ENCODE measurements around the gene NOL3. TPM values are rescaled to one million over a fixed set of nuclear protein-coding genes. Genes with fewer than 3 reads are reported as not detected.

Gene NOL3
- total and polyA plus RNA-seq, 9 of the 15 experiments (the other 6 are each of a cell fraction or from before 2014, with no cell fraction given): 0.45 to 14.0 (median 5.4) TPM

DNA sequence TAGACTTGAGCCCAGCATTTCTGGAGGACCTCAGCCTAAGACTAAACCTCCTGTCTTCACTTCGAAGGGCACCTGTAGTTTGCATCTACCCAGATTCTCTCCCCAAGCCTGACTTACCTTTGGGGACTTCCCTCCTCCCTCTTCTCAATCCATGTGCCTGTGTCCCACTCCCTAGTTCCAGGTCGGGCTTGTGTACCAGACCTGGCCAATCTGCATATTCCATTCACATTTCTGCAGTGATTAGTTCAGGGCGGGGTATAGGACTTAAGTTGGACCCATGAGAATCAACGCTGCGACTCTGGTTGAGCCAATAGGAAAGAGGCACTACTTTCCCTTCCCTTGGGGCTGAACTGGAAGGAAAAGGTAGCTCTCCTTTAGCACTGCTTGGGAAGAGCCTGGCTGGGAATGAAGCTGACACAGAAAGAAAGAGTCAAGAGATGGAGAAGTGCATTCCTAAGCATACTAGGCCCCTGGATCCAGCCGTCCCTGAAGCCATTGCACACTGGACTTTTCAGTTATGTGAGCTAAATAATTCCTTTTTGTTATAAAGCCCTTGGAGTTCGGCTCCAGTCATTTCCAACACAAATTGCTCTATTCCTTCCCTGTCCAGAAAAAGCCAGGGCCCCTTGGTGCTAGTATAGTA lies 13.1 kb upstream of the NOL3 start:
- ATAC-seq (no peak), FAIRE-seq (peak; percentile 42), DNase-seq (ENCODE audit: extremely low read depth in 1 of 4, low spot score in 3 of 4) (no peak)
- TF ChIP-seq, protein P1, sequence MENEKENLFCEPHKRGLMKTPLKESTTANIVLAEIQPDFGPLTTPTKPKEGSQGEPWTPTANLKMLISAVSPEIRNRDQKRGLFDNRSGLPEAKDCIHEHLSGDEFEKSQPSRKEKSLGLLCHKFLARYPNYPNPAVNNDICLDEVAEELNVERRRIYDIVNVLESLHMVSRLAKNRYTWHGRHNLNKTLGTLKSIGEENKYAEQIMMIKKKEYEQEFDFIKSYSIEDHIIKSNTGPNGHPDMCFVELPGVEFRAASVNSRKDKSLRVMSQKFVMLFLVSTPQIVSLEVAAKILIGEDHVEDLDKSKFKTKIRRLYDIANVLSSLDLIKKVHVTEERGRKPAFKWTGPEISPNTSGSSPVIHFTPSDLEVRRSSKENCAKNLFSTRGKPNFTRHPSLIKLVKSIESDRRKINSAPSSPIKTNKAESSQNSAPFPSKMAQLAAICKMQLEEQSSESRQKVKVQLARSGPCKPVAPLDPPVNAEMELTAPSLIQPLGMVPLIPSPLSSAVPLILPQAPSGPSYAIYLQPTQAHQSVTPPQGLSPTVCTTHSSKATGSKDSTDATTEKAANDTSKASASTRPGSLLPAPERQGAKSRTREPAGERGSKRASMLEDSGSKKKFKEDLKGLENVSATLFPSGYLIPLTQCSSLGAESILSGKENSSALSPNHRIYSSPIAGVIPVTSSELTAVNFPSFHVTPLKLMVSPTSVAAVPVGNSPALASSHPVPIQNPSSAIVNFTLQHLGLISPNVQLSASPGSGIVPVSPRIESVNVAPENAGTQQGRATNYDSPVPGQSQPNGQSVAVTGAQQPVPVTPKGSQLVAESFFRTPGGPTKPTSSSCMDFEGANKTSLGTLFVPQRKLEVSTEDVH (IDR thresholded peaks at IDR 0.05; ENCODE audit: low read depth, partially characterized antibody): no peak
- TF ChIP-seq YY1 (IDR thresholded peaks at IDR 0.05; ENCODE audit: borderline replicate concordance in 1 of 3, control insufficient read depth in 1 of 3, extremely low read depth in 1 of 3, insufficient read depth in 3 of 3, insufficient read length in 1 of 3, insufficient replicate concordance in 2 of 3, low read depth in 1 of 3, low read length in 2 of 3) (no peak), BACH1 (tag; IDR thresholded peaks at IDR 0.05) (no peak)
- intact Hi-C loops (cut with micrococcal nuclease): loop anchor here (5.0 kb wide), 1 partner anchor 180 kb away; no protein-coding TSS in a partner anchor
- Histone ChIP-seq H3K4me2 (ENCODE audit: insufficient read depth, low read length) (no peak overlapping the region), H3K9me1 (ENCODE audit: control insufficient read depth, insufficient read depth, low read length) (no peaks in the 10 kb centered on the region), H3K9me3 (replicated peaks; ENCODE audit: control insufficient read depth, insufficient read depth, low read depth, low read length) (no peaks in the 10 kb centered on the region), H3K9ac (ENCODE audit: insufficient read depth in 1 of 2, low read depth in 2 of 2, low read length in 2 of 2) (no peak overlapping the region), H3K27me3 (ENCODE audit: control insufficient read depth in 2 of 2, insufficient read depth in 2 of 2, low read length in 2 of 2) (no peaks in the 10 kb centered on the region), H2AFZ (ENCODE audit: low read depth, low read length) (no peak overlapping the region), H3K27ac (ENCODE audit: extremely low read depth, low read depth, low read length) (no peak overlapping the region), H4K20me1 (replicated peaks; ENCODE audit: control insufficient read depth, insufficient read depth, low read length) (peaks cover 16% of the 10 kb centered on the region), H3K36me3 (ENCODE audit: control insufficient read depth, insufficient read depth, low read length) (peaks cover under 1% of the 10 kb centered on the region; the same call in 1 of the 3 replicates), H3K79me2 (ENCODE audit: control insufficient read depth, insufficient read depth, low read length) (peaks cover 28% of the 10 kb centered on the region), H3K4me1 (replicated peaks in 1 of 2; ENCODE audit: control insufficient read depth in 2 of 2, insufficient read depth in 2 of 2, low read length in 2 of 2) (peaks cover 20 to 57% of the 10 kb centered on the region in 2 experiments), H3K4me3 (no peak overlapping the region)
- no TSS peak for BruUV-seq (replicated peaks)
- in situ Hi-C loops (cut with MboI): loop anchor here (5.0 to 25.0 kb wide), 2 partner anchors 140 to 195 kb away; partner anchors contain the start of gene CES3
- ChIA-PET POLR2A (interaction anchor here (1.2 kb wide), 1 partner anchor 16 kb away, joined by 3 read pairs; no protein-coding TSS in a partner anchor), CTCF (ENCODE audit: low intra/inter-chr PET ratio) (no interaction called here)
- 43% methylated on average over 7 of the region's 7 CpGs for WGBS (ENCODE audit: insufficient coverage, low coverage, missing lambda C conversion rate)
